Natural killer cell (primary cell): ENCODE data around the gene SMPD3. TPM values are rescaled to one million over a fixed set of nuclear protein-coding genes. Genes with fewer than 3 reads are reported as not detected.

ENCODE experiments used
- ATAC-seq, 3 donors: fragments of 150-1000 bp in 2 of 3; fragments of 200-7000 bp in 1 of 3; cut with Tn5 transposase; 1 replicate in 1 of 3; 2 replicates in 2 of 3; pipeline ENCODE4 v1.10.0; 2021; ENCODE audit warnings: mild to moderate bottlenecking in 2 of 3, moderate library complexity in 2 of 3
- DNase-seq, 2 donors: peaks; one replicate each; pipeline versions ENCODE4 v3.0.0 to v3.0.0-alpha.2; 2013 to 2021; ENCODE audit warnings: mixed read lengths in 1 of 2
- H3K27ac ChIP-seq: one replicate; pipeline ENCODE4 v1.5.1; 2013; ENCODE audit warnings: mild to moderate bottlenecking, low read length
- H3K27me3 ChIP-seq: one replicate; pipeline ENCODE4 v1.6.1; 2013; ENCODE audit warnings: low read length; ENCODE audit not compliant: control insufficient read depth, insufficient read depth
- H3K36me3 ChIP-seq: one replicate; pipeline ENCODE4 v1.6.1; 2013; ENCODE audit warnings: low read length; ENCODE audit not compliant: control insufficient read depth, insufficient read depth
- H3K4me1 ChIP-seq: one replicate; pipeline ENCODE4 v1.6.1; 2013; ENCODE audit warnings: low read length; ENCODE audit not compliant: control insufficient read depth, insufficient read depth
- H3K4me3 ChIP-seq: one replicate; pipeline ENCODE4 v1.5.1; 2013; ENCODE audit warnings: low read length
- H3K9me3 ChIP-seq: one replicate; pipeline ENCODE4 v1.6.1; 2013; ENCODE audit warnings: low read length; ENCODE audit not compliant: control insufficient read depth, insufficient read depth
- H3K27ac Mint-ChIP-seq, 2 donors: one replicate each; pipeline ENCODE4 v1.8.0; 2022; ENCODE audit warnings: mild to moderate bottlenecking in 2 of 2, mixed read lengths in 2 of 2, moderate library complexity in 1 of 2
- H3K27me3 Mint-ChIP-seq, 2 donors: one replicate each; pipeline ENCODE4 v1.8.0; 2022; ENCODE audit warnings: low read depth in 2 of 2, mixed read lengths in 2 of 2
- H3K36me3 Mint-ChIP-seq: one replicate; pipeline ENCODE4 v1.8.0; 2022; ENCODE audit warnings: mixed read lengths
- H3K4me1 Mint-ChIP-seq, 2 donors: one replicate each; pipeline ENCODE4 v1.8.0; 2022; ENCODE audit warnings: mixed read lengths in 2 of 2
- H3K4me3 Mint-ChIP-seq: one replicate; pipeline ENCODE4 v1.8.0; 2022; ENCODE audit warnings: mild to moderate bottlenecking, moderate library complexity, mixed read lengths
- H3K9me3 Mint-ChIP-seq, 2 donors: one replicate each; pipeline ENCODE4 v1.8.0; 2022; ENCODE audit warnings: mixed read lengths in 2 of 2
- WGBS: methylation state at CpG from one replicate; pipeline ENCODE4 v1.1.7; 2013; ENCODE audit warnings: missing lambda C conversion rate; ENCODE audit not compliant: insufficient coverage; 5-methylcytosine and 5-hydroxymethylcytosine counted together
- intact Hi-C: fragments of 100-400 bp; cut with micrococcal nuclease; formaldehyde crosslinking; loops from one replicate; pipeline ENCODE4 v1.14.2; 2022
- total RNA-seq, 4 donors: library from RNA; stranded (reverse); fragments of 120-200 nt in 1 of 4; gene quantifications; one replicate each; pipeline versions ENCODE4 v1.2.3 to v1.2.4, GENCODE V29; 2013 to 2022
- TF ChIP-seq, protein P1 (sequence below): fragments of 200-600 bp; IDR thresholded peaks from one replicate; pipeline ENCODE4 v1.8.0; 2022; ENCODE audit warnings: antibody characterized with exemption

The SMPD3 gene
- total RNA-seq, 3 donors from 2014 or later (not counting 1 experiment from before 2014, with no cell fraction given): 2.4 to 13.3 (median 3.2) TPM

DNA sequence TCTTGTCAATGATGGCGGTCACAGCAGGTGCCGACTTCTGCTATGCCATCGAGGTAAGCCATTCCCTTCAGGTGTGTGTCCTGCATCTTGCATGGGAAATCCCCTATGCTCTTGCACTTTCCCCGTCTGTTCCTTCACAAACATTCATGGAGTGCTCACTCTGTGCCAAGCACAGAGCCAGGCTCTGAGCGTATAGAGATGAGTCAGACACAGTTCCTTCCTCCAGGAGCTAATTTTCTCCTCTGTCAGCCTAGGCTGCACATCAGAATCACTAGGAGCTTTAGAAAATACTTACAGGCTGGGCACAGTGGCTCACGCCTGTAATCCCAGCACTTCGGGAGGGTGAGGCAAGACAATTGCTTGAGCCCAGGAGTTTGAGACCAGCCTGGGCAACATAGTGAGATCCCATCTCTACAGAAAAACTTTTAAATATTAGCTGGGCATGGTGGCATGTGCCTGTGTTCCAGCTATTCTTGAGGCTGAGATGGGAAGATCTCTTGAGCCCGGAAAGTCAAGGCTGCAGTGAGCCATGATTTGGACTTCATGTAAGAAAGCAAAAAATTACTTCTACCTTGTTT is 123.4 kb downstream of the SMPD3 start:
- intact Hi-C loops: no loop called here
- H3K4me3 Mint-ChIP-seq: no peak overlapping the region
- Histone ChIP-seq H3K36me3 (peaks cover 28% of the 10 kb centered on the region), H3K9me3 (no peaks in the 10 kb centered on the region), H3K27me3 (no peaks in the 10 kb centered on the region), H3K4me1 (peaks cover 3% of the 10 kb centered on the region), H3K27ac (no peak overlapping the region), H3K4me3 (no peak overlapping the region)
- ATAC-seq: no peak
- TF ChIP-seq, protein P1, sequence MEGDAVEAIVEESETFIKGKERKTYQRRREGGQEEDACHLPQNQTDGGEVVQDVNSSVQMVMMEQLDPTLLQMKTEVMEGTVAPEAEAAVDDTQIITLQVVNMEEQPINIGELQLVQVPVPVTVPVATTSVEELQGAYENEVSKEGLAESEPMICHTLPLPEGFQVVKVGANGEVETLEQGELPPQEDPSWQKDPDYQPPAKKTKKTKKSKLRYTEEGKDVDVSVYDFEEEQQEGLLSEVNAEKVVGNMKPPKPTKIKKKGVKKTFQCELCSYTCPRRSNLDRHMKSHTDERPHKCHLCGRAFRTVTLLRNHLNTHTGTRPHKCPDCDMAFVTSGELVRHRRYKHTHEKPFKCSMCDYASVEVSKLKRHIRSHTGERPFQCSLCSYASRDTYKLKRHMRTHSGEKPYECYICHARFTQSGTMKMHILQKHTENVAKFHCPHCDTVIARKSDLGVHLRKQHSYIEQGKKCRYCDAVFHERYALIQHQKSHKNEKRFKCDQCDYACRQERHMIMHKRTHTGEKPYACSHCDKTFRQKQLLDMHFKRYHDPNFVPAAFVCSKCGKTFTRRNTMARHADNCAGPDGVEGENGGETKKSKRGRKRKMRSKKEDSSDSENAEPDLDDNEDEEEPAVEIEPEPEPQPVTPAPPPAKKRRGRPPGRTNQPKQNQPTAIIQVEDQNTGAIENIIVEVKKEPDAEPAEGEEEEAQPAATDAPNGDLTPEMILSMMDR: no peak
- peaks cover 9 to 10% of the 10 kb centered on the region in 2 donors for H3K4me1 Mint-ChIP-seq
- H3K9me3 Mint-ChIP-seq: no peaks in the 10 kb centered on the region
- 95% methylated on average over 8 of the region's 8 CpGs for WGBS
- no peaks in the 10 kb centered on the region for H3K27me3 Mint-ChIP-seq
- H3K27ac Mint-ChIP-seq: no peak overlapping the region
- no peaks in the 10 kb centered on the region for H3K36me3 Mint-ChIP-seq
- no peak for DNase-seq

DNA sequence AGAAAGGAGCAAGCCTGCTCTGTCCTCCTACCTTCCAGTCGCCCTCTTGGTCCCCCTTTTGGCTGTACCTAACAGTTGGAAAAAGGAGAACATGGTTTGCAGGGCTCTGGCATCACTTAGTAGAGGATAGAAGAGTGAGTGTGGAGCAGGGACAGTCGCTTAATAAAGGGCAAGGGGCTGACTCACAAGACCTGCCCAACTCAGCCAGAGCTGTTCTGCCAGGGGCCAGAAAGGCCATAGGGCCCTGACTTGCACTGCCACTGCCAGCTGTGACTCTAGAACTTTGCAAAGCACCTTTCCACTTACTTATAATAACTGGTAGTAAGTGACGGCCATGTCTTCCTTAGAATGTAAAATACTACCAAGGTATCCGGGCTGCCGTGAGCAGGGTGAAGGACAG is 124.0 kb downstream of the SMPD3 start:
- intact Hi-C loops: no loop called here
- Mint-ChIP-seq H3K4me3 (no peak overlapping the region), H3K27ac (no peak overlapping the region), H3K4me1 (peaks cover 13 to 15% of the 10 kb centered on the region in 2 donors), H3K27me3 (no peaks in the 10 kb centered on the region), H3K9me3 (no peaks in the 10 kb centered on the region), H3K36me3 (no peaks in the 10 kb centered on the region)
- H3K27me3 ChIP-seq: no peaks in the 10 kb centered on the region
- H3K4me1 ChIP-seq: peaks cover 7% of the 10 kb centered on the region
- ATAC-seq: no peak
- H3K27ac ChIP-seq: no peak overlapping the region
- no peaks in the 10 kb centered on the region for H3K9me3 ChIP-seq
- TF ChIP-seq, protein P1: no peak
- H3K36me3 ChIP-seq: peaks cover 28% of the 10 kb centered on the region
- H3K4me3 ChIP-seq: no peak overlapping the region
- DNase-seq: no peak
- over 99% methylated on average over 5 of the region's 5 CpGs for WGBS

DNA sequence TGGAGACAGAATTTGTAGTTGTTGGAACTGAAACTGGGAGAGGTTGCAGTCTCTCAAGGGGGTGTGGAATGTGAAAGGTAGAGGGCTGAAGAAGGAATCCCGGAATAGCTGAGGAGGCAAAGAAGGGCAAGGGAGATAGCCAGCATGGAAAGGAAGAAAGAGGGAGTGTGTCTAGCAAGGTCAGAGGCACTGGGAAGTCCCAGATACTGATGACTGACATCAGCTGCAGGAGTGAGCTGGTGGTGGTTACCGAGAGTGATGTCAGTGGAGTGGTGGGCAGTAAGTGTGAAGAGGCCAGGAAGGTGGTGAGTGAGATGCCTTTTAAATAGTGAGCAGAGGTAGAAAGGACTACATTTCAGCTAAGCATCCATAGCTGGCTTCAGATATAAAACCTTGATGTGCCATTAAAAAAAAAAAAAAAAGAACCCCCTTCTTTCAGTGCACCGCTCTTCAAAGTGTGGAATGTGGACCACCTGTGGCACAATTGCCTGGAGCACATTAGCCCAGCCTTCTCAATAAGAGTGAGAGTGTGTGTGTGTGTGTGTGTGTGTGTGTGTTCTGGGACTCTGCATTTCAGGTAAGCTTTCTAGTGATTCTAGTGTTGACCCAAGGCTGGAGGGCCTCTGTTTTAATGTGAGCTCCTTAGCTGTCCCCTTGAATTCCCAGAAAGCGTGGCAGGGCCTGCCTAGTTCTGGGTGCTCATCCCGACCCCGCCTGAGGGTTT is 129.0 kb downstream of the SMPD3 start:
- H3K27ac Mint-ChIP-seq: peak overlapping the region; percentile 85 to 86
- Histone ChIP-seq H3K9me3 (no peaks in the 10 kb centered on the region), H3K36me3 (peaks cover 45% of the 10 kb centered on the region), H3K4me1 (peaks cover 11% of the 10 kb centered on the region), H3K4me3 (no peak overlapping the region), H3K27ac (peak overlapping the region; percentile 44), H3K27me3 (no peaks in the 10 kb centered on the region)
- peak; percentile 24 to 26 for DNase-seq
- no peaks in the 10 kb centered on the region for H3K9me3 Mint-ChIP-seq
- ATAC-seq: peak; percentile 89 to 100 (median 99)
- peaks cover 17 to 23% of the 10 kb centered on the region in 2 donors for H3K4me1 Mint-ChIP-seq
- intact Hi-C loops: loop anchor here (10.0 kb wide), 2 partner anchors 235 to 755 kb away; partner anchors contain the start of genes CTCF and NFATC3
- H3K36me3 Mint-ChIP-seq: no peaks in the 10 kb centered on the region
- H3K4me3 Mint-ChIP-seq: peak overlapping the region; percentile 33
- no peaks in the 10 kb centered on the region for H3K27me3 Mint-ChIP-seq
- TF ChIP-seq, protein P1: no peak
- 67% methylated on average over 3 of the region's 6 CpGs for whole genome bisulfite sequencing
